T-helper 2 cell treated with Interferon-gamma antibody and Interleukin-4, amounts not matched to agents 5 μg/mL and 100 μg/mL, for 36 hours (primary cell): ENCODE data around the gene NOL8.

ENCODE experiments used
- DNase-seq: peaks from one replicate; pipeline ENCODE4 v3.0.0; 2021; ENCODE audit warnings: low spot score
- H3K27ac Mint-ChIP-seq: one replicate; pipeline ENCODE4 v1.8.0; 2021; ENCODE audit warnings: mild to moderate bottlenecking, mixed read lengths
- H3K27me3 Mint-ChIP-seq: one replicate; pipeline ENCODE4 v1.8.0; 2021; ENCODE audit warnings: low read depth, mixed read lengths
- H3K36me3 Mint-ChIP-seq: one replicate; pipeline ENCODE4 v1.8.0; 2021; ENCODE audit warnings: low read depth, mixed read lengths
- H3K4me1 Mint-ChIP-seq: one replicate; pipeline ENCODE4 v1.8.0; 2021; ENCODE audit warnings: low read depth, mixed read lengths
- H3K4me3 Mint-ChIP-seq: one replicate; pipeline ENCODE4 v1.8.0; 2022; ENCODE audit warnings: mild to moderate bottlenecking, moderate library complexity, mixed read lengths
- H3K9me3 Mint-ChIP-seq: one replicate; pipeline ENCODE4 v1.8.0; 2021; ENCODE audit warnings: mixed read lengths

Gene NOL8

GRCh38 chr9:92328225-92328624, 3.1 kb upstream of the NOL8 start:
- Mint-ChIP-seq H3K9me3 (no peaks in the 10 kb centered on the region), H3K4me3 (no peak overlapping the region), H3K27ac (no peak overlapping the region), H3K27me3 (no peaks in the 10 kb centered on the region), H3K36me3 (peaks cover 20% of the 10 kb centered on the region), H3K4me1 (peaks cover 29% of the 10 kb centered on the region)
- no peak for DNase-seq

DNA sequence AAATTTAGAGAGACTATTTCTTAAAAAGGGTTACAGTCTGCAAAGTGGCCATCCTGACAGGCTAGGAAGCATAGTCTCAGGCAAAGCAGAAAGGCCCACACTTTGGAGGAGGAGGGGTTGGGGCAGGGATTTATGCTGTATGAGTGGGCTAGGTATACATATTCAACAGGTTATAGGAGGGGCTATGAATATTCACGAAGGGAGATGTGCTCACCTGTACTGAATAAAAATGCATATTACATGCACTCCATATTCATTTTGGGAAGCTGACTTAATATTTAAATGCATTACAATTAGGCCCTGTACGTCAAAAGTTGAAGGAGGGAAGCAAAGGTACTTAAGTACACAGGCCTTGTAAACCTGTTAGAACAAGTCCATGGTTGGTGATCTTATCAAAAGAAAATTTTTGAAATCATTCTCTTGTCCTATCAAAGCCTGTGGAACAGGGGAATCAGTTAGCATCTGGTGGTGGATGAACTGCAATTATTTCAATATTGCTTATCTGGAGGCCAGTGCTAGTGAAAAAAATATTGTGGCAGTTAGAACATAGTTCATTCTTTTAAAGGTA, 2.2 kb upstream of the NOL8 start:
- H3K9me3 Mint-ChIP-seq: no peaks in the 10 kb centered on the region
- DNase-seq: no peak
- no peaks in the 10 kb centered on the region for H3K27me3 Mint-ChIP-seq
- peaks cover 20% of the 10 kb centered on the region for H3K36me3 Mint-ChIP-seq
- H3K4me3 Mint-ChIP-seq: peak overlapping the region; percentile 99
- H3K4me1 Mint-ChIP-seq: peaks cover 29% of the 10 kb centered on the region
- peak overlapping the region; percentile 37 for H3K27ac Mint-ChIP-seq

DNA sequence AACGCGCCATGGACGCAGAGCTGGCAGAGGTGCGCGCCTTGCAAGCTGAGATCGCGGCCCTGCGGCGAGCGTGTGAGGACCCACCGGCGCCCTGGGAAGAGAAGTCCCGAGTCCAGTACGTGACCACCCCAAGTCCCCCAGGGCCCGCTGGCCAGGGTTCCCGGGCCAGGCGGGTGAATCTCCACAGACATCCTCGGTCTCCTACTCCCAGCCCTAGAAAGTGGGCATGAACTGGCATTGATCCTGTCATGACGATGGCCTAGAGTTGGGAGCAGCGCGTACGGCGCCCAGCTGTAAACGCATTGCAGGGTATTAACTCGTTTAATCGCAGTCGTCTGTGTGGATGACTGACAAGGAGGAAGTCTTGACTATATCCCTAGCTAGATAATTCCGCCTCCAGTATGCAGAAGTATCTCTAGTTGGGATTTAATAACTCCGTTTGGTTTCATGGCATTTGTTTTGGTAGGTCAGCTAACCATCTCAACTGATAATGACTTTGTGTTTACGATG, 896 bp upstream of the NOL8 start:
- peak overlapping the region; percentile 99 for H3K27ac Mint-ChIP-seq
- no peak for DNase-seq
- peak overlapping the region; percentile 99 for H3K4me3 Mint-ChIP-seq
- no peaks in the 10 kb centered on the region for H3K27me3 Mint-ChIP-seq
- no peaks in the 10 kb centered on the region for H3K9me3 Mint-ChIP-seq
- peaks cover 30% of the 10 kb centered on the region for H3K4me1 Mint-ChIP-seq
- peaks cover 17% of the 10 kb centered on the region for H3K36me3 Mint-ChIP-seq

GRCh38 chr9:92324889-92325268, 271 bp downstream of the NOL8 start:
- DNase-seq: no peak
- Mint-ChIP-seq H3K4me1 (peaks cover 30% of the 10 kb centered on the region), H3K4me3 (peak overlapping the region; percentile 99), H3K9me3 (no peaks in the 10 kb centered on the region), H3K27me3 (no peaks in the 10 kb centered on the region), H3K27ac (peak overlapping the region; percentile 99), H3K36me3 (peaks cover 21% of the 10 kb centered on the region)

DNA sequence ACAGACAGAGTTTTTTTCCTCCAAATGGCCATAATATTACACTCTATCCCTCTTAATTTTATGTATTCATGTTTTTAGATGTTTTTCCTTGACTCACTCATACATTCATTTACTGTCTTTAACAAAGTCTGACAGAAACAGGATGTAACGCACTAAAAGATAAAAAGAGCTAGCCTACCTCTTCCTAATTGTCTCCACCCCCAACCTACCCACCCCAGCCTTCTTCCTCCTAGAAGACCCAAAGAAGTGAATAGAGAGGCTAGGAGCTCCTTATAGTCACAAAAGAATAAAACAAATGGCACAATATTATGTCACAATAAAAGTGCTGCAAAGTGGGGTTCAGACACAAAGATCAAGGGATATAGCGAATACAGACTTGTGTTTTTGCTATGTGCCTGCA, 719 bp downstream of the NOL8 start:
- no peaks in the 10 kb centered on the region for H3K9me3 Mint-ChIP-seq
- H3K4me1 Mint-ChIP-seq: peaks cover 30% of the 10 kb centered on the region
- H3K27me3 Mint-ChIP-seq: no peaks in the 10 kb centered on the region
- H3K36me3 Mint-ChIP-seq: peaks cover 23% of the 10 kb centered on the region
- peak overlapping the region; percentile 99 for H3K27ac Mint-ChIP-seq
- DNase-seq: no peak
- peak overlapping the region; percentile 99 for H3K4me3 Mint-ChIP-seq

DNA sequence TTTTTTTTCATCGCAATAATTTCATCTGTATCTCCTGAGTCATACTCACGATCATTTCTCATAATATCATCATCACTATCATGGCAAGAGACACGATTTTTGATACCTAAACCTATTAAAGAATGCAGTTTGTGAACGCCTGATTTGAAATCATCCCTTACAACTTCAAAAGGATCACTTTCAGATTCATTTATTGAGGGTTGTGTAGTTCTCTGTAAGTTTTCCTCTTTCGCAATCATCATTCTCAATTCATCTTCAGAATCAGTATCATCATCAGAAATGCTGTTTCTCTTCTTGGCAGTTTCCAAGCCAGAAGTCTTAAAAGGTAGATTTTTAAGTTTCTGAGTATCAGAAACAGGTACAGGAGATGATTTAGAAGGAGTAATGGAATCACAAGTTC, 9.7 kb downstream of the NOL8 start:
- Mint-ChIP-seq H3K9me3 (no peaks in the 10 kb centered on the region), H3K4me1 (peaks cover 28% of the 10 kb centered on the region), H3K4me3 (no peak overlapping the region), H3K27me3 (no peaks in the 10 kb centered on the region), H3K27ac (no peak overlapping the region), H3K36me3 (peaks cover 72% of the 10 kb centered on the region)
- no peak for DNase-seq

GRCh38 chr9:92313624-92314012, 11.5 kb downstream of the NOL8 start:
- H3K36me3 Mint-ChIP-seq: peaks cover 73% of the 10 kb centered on the region
- no peaks in the 10 kb centered on the region for H3K27me3 Mint-ChIP-seq
- peaks cover 28% of the 10 kb centered on the region for H3K4me1 Mint-ChIP-seq
- peak overlapping the region; percentile 44 for H3K27ac Mint-ChIP-seq
- DNase-seq: no peak
- no peaks in the 10 kb centered on the region for H3K9me3 Mint-ChIP-seq
- H3K4me3 Mint-ChIP-seq: no peak overlapping the region

- H3K27me3 Mint-ChIP-seq: no peaks in the 10 kb centered on the region
- peaks cover 28% of the 10 kb centered on the region for H3K4me1 Mint-ChIP-seq
- H3K4me3 Mint-ChIP-seq: no peak overlapping the region
- no peaks in the 10 kb centered on the region for H3K9me3 Mint-ChIP-seq
- no peak for DNase-seq
- H3K27ac Mint-ChIP-seq: peak overlapping the region; percentile 45
- peaks cover 74% of the 10 kb centered on the region for H3K36me3 Mint-ChIP-seq
These were observed 12.1 kb downstream of the NOL8 start for GRCh38 chr9:92312887-92313623.

GRCh38 chr9:92310562-92310961, 14.6 kb downstream of the NOL8 start:
- Mint-ChIP-seq H3K4me3 (no peak overlapping the region), H3K36me3 (peaks cover 68% of the 10 kb centered on the region)
- no peak for DNase-seq

GRCh38 chr9:92308893-92309292, 16.3 kb downstream of the NOL8 start:
- Mint-ChIP-seq H3K9me3 (no peaks in the 10 kb centered on the region), H3K4me1 (peaks cover 16% of the 10 kb centered on the region), H3K27me3 (no peaks in the 10 kb centered on the region), H3K27ac (no peak overlapping the region), H3K4me3 (no peak overlapping the region), H3K36me3 (peaks cover 63% of the 10 kb centered on the region)
- DNase-seq: no peak

More at GRCh38 chr9:92310562-92310961, 14.6 kb downstream of the NOL8 start:
- no peak overlapping the region for H3K27ac Mint-ChIP-seq
- H3K4me1 Mint-ChIP-seq: peaks cover 27% of the 10 kb centered on the region
- no peaks in the 10 kb centered on the region for H3K9me3 Mint-ChIP-seq
- no peaks in the 10 kb centered on the region for H3K27me3 Mint-ChIP-seq

- H3K4me1 Mint-ChIP-seq: peaks cover 5% of the 10 kb centered on the region
- DNase-seq: no peak
- peaks cover 63% of the 10 kb centered on the region for H3K36me3 Mint-ChIP-seq
- H3K27ac Mint-ChIP-seq: no peak overlapping the region
- no peaks in the 10 kb centered on the region for H3K9me3 Mint-ChIP-seq
- no peak overlapping the region for H3K4me3 Mint-ChIP-seq
- H3K27me3 Mint-ChIP-seq: no peaks in the 10 kb centered on the region
These were observed 24.2 kb downstream of the NOL8 start for GRCh38 chr9:92300936-92301335.

DNA sequence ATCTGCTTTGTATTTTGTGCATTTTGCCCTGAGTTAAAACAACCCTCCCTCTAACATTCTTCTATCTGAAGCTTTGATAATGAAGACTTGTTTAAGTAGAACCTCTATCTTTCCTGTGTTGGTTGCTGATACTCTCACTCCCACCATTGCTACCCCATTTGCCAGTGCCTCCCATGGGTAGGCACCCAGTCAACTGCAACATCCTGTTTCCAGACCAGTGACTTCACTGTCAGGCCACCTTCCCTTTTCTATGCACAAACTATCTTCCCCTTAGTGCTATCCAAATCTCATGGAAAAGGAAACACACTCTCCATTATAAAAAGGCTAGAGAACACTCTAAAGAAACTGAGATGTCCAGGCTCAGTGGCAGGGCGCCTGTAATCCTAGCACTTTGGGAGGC, 26.0 kb downstream of the NOL8 start:
- no peak for DNase-seq
- Mint-ChIP-seq H3K36me3 (peaks cover 55% of the 10 kb centered on the region), H3K9me3 (no peaks in the 10 kb centered on the region), H3K4me1 (peaks cover 17% of the 10 kb centered on the region), H3K27me3 (no peaks in the 10 kb centered on the region), H3K27ac (peak overlapping the region; percentile 28), H3K4me3 (no peak overlapping the region)

DNA sequence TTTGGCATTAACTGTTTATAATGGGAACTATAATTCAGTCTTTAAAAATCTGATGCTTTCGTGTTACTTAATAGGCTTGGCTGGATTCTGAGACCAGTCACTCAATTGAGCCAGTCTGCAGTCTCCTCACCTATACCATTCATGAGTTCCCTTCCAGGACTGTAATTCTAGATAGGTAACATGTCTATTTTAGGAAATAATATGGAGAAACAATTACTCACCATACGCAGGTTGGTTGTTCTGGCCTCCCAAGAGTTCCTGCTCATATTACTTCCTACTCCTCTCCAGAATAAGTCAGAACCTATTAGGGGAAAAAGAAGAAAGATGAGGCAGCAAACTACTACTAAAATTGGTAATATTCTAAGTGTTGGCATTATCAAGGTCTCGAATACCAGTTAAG, 27.1 kb downstream of the NOL8 start:
- H3K36me3 Mint-ChIP-seq: peaks cover 47% of the 10 kb centered on the region
- H3K9me3 Mint-ChIP-seq: no peaks in the 10 kb centered on the region
- peaks cover 21% of the 10 kb centered on the region for H3K4me1 Mint-ChIP-seq
- peak overlapping the region; percentile 73 for H3K27ac Mint-ChIP-seq
- H3K27me3 Mint-ChIP-seq: no peaks in the 10 kb centered on the region
- no peak for DNase-seq
- no peak overlapping the region for H3K4me3 Mint-ChIP-seq

DNA sequence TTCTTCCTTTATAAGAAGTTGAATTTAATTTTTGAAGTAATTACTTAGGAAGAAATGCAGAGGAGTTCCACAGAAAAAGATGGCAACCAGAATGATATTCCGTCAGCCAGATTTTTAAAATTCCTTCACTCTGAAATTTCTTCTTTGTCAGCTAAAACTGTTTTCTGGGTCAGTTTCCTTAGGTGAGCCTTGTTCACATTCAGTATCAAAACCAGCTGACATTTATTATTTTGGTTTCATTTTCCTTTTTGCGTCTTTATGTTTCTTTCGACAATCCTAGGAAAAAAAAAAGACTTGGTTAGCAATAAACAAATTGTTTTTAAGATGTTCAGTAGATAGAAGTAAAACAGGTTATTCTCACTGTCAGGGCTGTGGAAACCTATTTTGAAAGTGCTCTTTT, 27.5 kb downstream of the NOL8 start:
- Mint-ChIP-seq H3K27ac (peak overlapping the region; percentile 73), H3K27me3 (no peaks in the 10 kb centered on the region), H3K36me3 (peaks cover 47% of the 10 kb centered on the region), H3K4me3 (peak overlapping the region; percentile 57), H3K4me1 (peaks cover 25% of the 10 kb centered on the region), H3K9me3 (no peaks in the 10 kb centered on the region)
- no peak for DNase-seq
